Small intestine (tissue), 7 donors: ENCODE measurements around the gene SPG7. TPM values are rescaled to one million over a fixed set of nuclear protein-coding genes. Genes with fewer than 3 reads are reported as not detected.

Source experiments
- DNase-seq, 2 donors: peaks; one replicate each; pipeline versions ENCODE4 v3.0.0 to v3.0.0-alpha.2; 2013
- FAIRE-seq: peaks from 2 replicates; lab custom pipeline; 2012; peaks lifted over from hg19 to GRCh38; lab: Jason Lieb, UNC
- H3K27ac ChIP-seq, 3 donors: one replicate each; pipeline ENCODE4 v1.5.1; 2013; ENCODE audit warnings: low read length in 2 of 3, mild to moderate bottlenecking in 2 of 3, control low read depth in 1 of 3, inconsistent platforms in 1 of 3, low read depth in 1 of 3, moderate library complexity in 1 of 3
- H3K27me3 ChIP-seq, 3 donors: one replicate each; pipeline ENCODE4 v1.6.1; 2013; ENCODE audit warnings: low read length in 3 of 3, inconsistent platforms in 1 of 3; ENCODE audit not compliant: control insufficient read depth in 3 of 3, insufficient read depth in 3 of 3
- H3K36me3 ChIP-seq, 3 donors: one replicate each; pipeline ENCODE4 v1.6.1; 2013; ENCODE audit warnings: low read length in 3 of 3, inconsistent platforms in 1 of 3, low read depth in 1 of 3, mild to moderate bottlenecking in 1 of 3, moderate library complexity in 1 of 3; ENCODE audit not compliant: control insufficient read depth in 3 of 3, insufficient read depth in 2 of 3
- H3K4me1 ChIP-seq, 3 donors: one replicate each; pipeline ENCODE4 v1.6.1; 2013; ENCODE audit warnings: low read length in 2 of 3, inconsistent platforms in 1 of 3, low read depth in 1 of 3, mild to moderate bottlenecking in 1 of 3, moderate library complexity in 1 of 3; ENCODE audit not compliant: control insufficient read depth in 3 of 3, insufficient read depth in 2 of 3
- H3K4me3 ChIP-seq, 3 donors: one replicate each; pipeline ENCODE4 v1.5.1; 2013; ENCODE audit warnings: low read length in 3 of 3, control low read depth in 1 of 3, inconsistent platforms in 1 of 3, low read depth in 1 of 3, mild to moderate bottlenecking in 1 of 3, moderate library complexity in 1 of 3
- H3K9me3 ChIP-seq, 2 donors: one replicate each; pipeline ENCODE4 v1.6.1; 2013; ENCODE audit warnings: low read depth in 1 of 2, low read length in 1 of 2; ENCODE audit not compliant: control insufficient read depth in 2 of 2, insufficient read depth in 1 of 2
- WGBS, 3 donors: extraction: QIAGEN DNeasy Blood & Tissue Kit; methylation state at CpG; one replicate each; pipeline ENCODE4 v1.1.7; 2013; 5-methylcytosine and 5-hydroxymethylcytosine counted together
- polyA plus RNA-seq, 4 donors: library from polyadenylated mRNA; stranded (reverse) in 3 of 4; unstranded in 1 of 4; fragments of 200-250 nt in 3 of 4; fragments of 120-200 nt in 1 of 4; gene quantifications; one replicate each; pipeline versions ENCODE4 v1.2.1 to v1.2.3, GENCODE V29; 2013
- donor health status: healthy with polysubstance abuse.
- donor health status: control.
- donor health status: control.
- donor health status: Bipolar disorder and iron deficiency.
- donor health status: healthy.

Gene SPG7
- polyA plus RNA-seq, 4 donors = 89.1 to 245 (median 179) TPM

- H3K4me3 ChIP-seq = peak overlapping the region in 1 of 3 donors; percentile 42
- peaks cover 0 to 49% (median 3%) of the 10 kb centered on the region in 3 donors for H3K27me3 ChIP-seq
- DNase-seq = no peak
- 68 to 76% (median 72%) methylated on average over 30 to 31 of the region's 31 CpGs for WGBS, 3 donors
- peaks cover 3 to 24% (median 5%) of the 10 kb centered on the region in 3 donors for H3K4me1 ChIP-seq
- FAIRE-seq = no peak
- H3K9me3 ChIP-seq = peaks cover 0 to 5% of the 10 kb centered on the region in 2 donors
- H3K27ac ChIP-seq = no peak overlapping the region
- no peaks in the 10 kb centered on the region for H3K36me3 ChIP-seq
Observed at GRCh38 chr16:89573826-89574680, 65.8 kb downstream of the SPG7 start.

DNA sequence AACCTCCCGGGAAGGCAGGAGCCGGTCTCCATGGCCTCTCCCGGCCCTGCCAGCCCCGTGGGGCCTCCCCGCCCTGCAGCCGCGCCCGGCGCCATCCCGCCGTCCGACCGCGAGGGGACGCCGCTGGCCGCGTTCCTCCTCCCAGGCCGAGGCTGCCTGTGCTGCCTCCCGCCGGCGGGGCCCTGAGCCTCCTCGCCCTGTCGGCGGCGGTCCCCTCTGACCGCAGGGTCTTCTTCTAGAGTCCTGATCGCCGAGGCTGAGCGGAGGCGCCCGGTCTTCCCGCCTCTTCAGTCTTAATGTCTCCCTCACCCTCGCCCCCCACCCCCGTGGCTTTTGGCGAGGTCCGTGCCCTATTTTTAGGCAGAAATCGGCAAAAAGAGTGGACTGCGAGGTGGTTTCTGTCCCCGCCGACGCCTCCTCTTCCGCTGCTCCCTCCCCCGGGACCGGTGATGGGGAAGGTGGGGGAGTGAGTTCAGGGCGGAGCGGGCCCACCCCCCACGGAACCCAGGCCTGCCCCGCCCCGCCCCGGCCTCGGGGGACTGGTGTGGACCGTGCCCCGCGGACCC, 66.6 kb downstream of the SPG7 start:
- peaks cover 0 to 7% of the 10 kb centered on the region in 2 donors for H3K9me3 ChIP-seq
- peaks cover 0 to 43% (median 3%) of the 10 kb centered on the region in 3 donors for H3K27me3 ChIP-seq
- no peak for FAIRE-seq
- no peaks in the 10 kb centered on the region for H3K36me3 ChIP-seq
- H3K4me1 ChIP-seq = peaks cover 3 to 24% (median 5%) of the 10 kb centered on the region in 3 donors
- 1 to 6% (median 2%) methylated on average over 34 to 55 of the region's 55 CpGs for WGBS, 3 donors
- H3K4me3 ChIP-seq = peak overlapping the region in 2 of 3 donors; percentile 2 to 42
- H3K27ac ChIP-seq = no peak overlapping the region
- peak; percentile 72 to 84 for DNase-seq

GRCh38 chr16:89575247-89576152, 67.3 kb downstream of the SPG7 start, which contains the start of gene CPNE7:
CPNE7 (plus strand) TSS chr16:89575758; CDS start chr16:89575898, 140 bp downstream.
- peaks cover 0 to 9% of the 10 kb centered on the region in 2 donors for H3K9me3 ChIP-seq
- peaks cover 3 to 24% (median 5%) of the 10 kb centered on the region in 3 donors for H3K4me1 ChIP-seq
- WGBS, 3 donors = 1 to 3% (median 1%) methylated on average over 47 to 103 of the region's 103 CpGs
- FAIRE-seq (no peak), DNase-seq (peak in 1 of 2 donors; percentile 53)
- H3K27me3 ChIP-seq = peaks cover 0 to 37% (median 3%) of the 10 kb centered on the region in 3 donors
- peak within 1 kb of the TSS in 2 of 3 donors; percentile 2 to 42 for H3K4me3 ChIP-seq
- H3K36me3 ChIP-seq = no peaks in the 10 kb centered on the region
- H3K27ac ChIP-seq = no peak within 1 kb of the TSS

GRCh38 chr16:89576153-89577054, 68.2 kb downstream of the SPG7 start:
- H3K9me3 ChIP-seq = peaks cover 0 to 9% of the 10 kb centered on the region in 2 donors
- peaks cover 3 to 24% (median 5%) of the 10 kb centered on the region in 3 donors for H3K4me1 ChIP-seq
- H3K27me3 ChIP-seq = peaks cover 0 to 37% (median 3%) of the 10 kb centered on the region in 3 donors
- H3K4me3 ChIP-seq = peak overlapping the region in 1 of 3 donors; percentile 42
- FAIRE-seq (no peak), DNase-seq (no peak)
- no peaks in the 10 kb centered on the region for H3K36me3 ChIP-seq
- WGBS, 3 donors = 33 to 66% (median 62%) methylated on average over 57 to 89 of the region's 89 CpGs
- H3K27ac ChIP-seq = no peak overlapping the region

DNA sequence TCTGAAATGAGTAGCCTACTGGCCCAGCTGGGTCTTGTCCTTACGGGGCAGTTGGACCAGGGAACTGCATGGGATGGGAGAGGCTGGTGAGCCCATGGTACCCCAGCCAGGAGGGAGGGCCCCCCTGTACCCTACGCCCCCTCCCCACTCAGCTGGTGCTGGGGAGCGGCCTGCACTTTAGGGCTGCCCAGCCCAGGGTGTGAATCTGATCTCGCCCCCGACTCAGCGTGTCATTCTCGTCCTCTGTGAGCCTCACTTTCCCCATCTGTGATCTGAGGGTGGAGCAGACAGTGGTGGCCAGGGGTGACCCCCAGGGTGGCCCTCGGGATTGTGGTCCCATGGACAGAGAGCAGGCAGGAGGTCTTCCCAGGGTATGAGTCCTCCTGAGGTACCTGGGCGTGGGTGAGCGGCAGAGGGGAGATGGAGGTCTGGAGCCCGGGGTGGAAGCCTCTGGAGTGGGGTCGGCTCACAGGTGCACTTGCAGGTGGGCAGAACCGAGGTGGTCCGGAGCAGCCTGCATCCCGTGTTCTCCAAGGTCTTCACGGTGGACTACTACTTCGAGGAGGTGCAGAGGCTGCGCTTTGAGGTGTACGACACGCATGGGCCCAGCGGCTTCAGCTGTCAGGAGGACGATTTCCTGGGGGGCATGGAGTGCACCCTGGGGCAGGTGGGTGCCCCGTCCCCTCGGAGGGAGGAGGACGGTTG, 69.0 kb downstream of the SPG7 start:
- H3K27me3 ChIP-seq = peaks cover 0 to 37% (median 3%) of the 10 kb centered on the region in 3 donors
- DNase-seq = no peak
- H3K36me3 ChIP-seq = no peaks in the 10 kb centered on the region
- no peak overlapping the region for H3K4me3 ChIP-seq
- peaks cover 0 to 9% of the 10 kb centered on the region in 2 donors for H3K9me3 ChIP-seq
- 90 to 96% (median 94%) methylated on average over 23 to 25 of the region's 25 CpGs for WGBS, 3 donors
- FAIRE-seq = no peak
- H3K4me1 ChIP-seq = peaks cover 3 to 23% (median 5%) of the 10 kb centered on the region in 3 donors
- no peak overlapping the region for H3K27ac ChIP-seq

GRCh38 chr16:89579351-89579750, 71.1 kb downstream of the SPG7 start:
- H3K36me3 ChIP-seq = no peaks in the 10 kb centered on the region
- FAIRE-seq (no peak), DNase-seq (no peak)
- no peak overlapping the region for H3K27ac ChIP-seq
- H3K4me3 ChIP-seq = no peak overlapping the region
- peaks cover 2 to 17% (median 4%) of the 10 kb centered on the region in 3 donors for H3K4me1 ChIP-seq
- 88 to 93% (median 92%) methylated on average over 15 of the region's 15 CpGs for WGBS, 3 donors
- peaks cover 0 to 29% (median 2%) of the 10 kb centered on the region in 3 donors for H3K27me3 ChIP-seq
- peaks cover 0 to 9% of the 10 kb centered on the region in 2 donors for H3K9me3 ChIP-seq
